Natural killer cell treated with Interleukin-12 subunit alpha and Interleukin-12 subunit beta and Interleukin-15 and Interleukin-18, amount 100 ng/mL, for 72 hours (primary cell): Measurements from ENCODE around the gene DNM3. TPM values are rescaled to one million over a fixed set of nuclear protein-coding genes. Genes with fewer than 3 reads are reported as not detected.
"Not testable (repeated sequence)": the region's sequence is repeated elsewhere in the genome, so short reads cannot be mapped to it uniquely, and the experiment has no call there.

Source experiments
- ATAC-seq, 2 donors: fragments of 150-1000 bp; cut with Tn5 transposase in 1 of 2; sonication (Bioruptor Pico), chemical (Tn5 transposase) in 1 of 2; 2 replicates each; pipeline ENCODE4 v1.10.0; 2021
- DNase-seq: peaks from one replicate; pipeline ENCODE4 v3.0.0; 2022; ENCODE audit warnings: low spot score
- H3K27ac Mint-ChIP-seq, 2 donors: 1 replicate in 1 of 2; 2 replicates in 1 of 2; pipeline ENCODE4 v1.8.0; 2022; ENCODE audit warnings: mixed read lengths in 2 of 2, mild to moderate bottlenecking in 1 of 2, moderate library complexity in 1 of 2
- H3K27me3 Mint-ChIP-seq, 2 donors: 1 replicate in 1 of 2; 2 replicates in 1 of 2; pipeline ENCODE4 v1.8.0; 2022; ENCODE audit warnings: mixed read lengths in 2 of 2
- H3K36me3 Mint-ChIP-seq: one replicate; pipeline ENCODE4 v1.8.0; 2022; ENCODE audit warnings: mixed read lengths
- H3K4me1 Mint-ChIP-seq, 2 donors: 1 replicate in 1 of 2; 2 replicates in 1 of 2; pipeline ENCODE4 v1.8.0; 2022; ENCODE audit warnings: low read depth in 2 of 2, mixed read lengths in 2 of 2, mild to moderate bottlenecking in 1 of 2
- H3K4me3 Mint-ChIP-seq: one replicate; pipeline ENCODE4 v1.8.0; 2022; ENCODE audit warnings: mixed read lengths
- H3K9me3 Mint-ChIP-seq: 2 replicates; pipeline ENCODE4 v1.8.0; 2022; ENCODE audit warnings: mixed read lengths
- total RNA-seq, 2 donors: library from RNA; stranded (reverse); gene quantifications; one replicate each; pipeline ENCODE4 v1.2.3, GENCODE V29; 2022

The DNM3 gene
- total RNA-seq, 2 donors from 2014 or later: 1.5 to 3.5 TPM

DNA sequence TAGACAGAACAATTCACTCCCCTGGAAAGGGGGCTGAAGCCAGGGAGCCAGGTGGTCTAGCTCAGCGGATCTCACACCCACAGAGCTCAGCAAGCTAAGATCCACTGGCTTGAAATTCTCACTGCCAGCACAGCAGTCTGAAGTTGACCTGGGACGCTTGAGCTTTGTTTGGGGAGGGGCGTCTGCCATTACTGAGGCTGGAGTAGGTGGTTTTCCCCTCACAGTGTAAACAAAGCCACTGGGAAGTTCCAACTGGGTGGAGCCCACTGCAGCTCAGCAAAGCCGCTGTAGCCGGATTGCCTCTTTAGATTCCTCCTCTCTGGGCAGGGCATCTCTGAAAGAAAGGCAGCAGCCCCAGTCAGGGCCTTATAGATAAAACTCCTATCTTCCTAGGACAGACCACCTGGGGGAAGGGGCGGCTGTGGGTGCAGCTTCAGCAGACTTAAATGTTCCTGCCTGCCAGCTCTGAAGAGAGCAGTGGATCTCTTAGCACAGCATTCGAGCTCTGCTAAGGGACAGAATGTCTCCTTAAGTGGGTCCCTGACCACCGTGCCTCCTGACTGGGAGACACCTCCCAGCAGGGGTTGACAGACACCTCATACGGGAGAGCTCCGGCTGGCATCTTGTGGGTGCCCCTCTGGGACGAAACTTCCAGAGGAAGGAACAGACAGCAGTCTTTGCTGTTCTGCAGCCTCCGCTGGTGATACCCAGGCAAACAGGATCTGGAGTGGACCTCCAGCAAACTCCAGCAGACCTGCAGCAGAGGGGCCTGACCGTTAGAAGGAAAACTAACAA lies 183.8 kb downstream of the DNM3 start:
- H3K4me1 Mint-ChIP-seq, H3K9me3 Mint-ChIP-seq, ATAC-seq, H3K4me3 Mint-ChIP-seq, H3K36me3 Mint-ChIP-seq, H3K27ac Mint-ChIP-seq, DNase-seq: not testable (repeated sequence)
- peaks cover 23 to 36% of the 10 kb centered on the region in 2 donors for H3K27me3 Mint-ChIP-seq

DNA sequence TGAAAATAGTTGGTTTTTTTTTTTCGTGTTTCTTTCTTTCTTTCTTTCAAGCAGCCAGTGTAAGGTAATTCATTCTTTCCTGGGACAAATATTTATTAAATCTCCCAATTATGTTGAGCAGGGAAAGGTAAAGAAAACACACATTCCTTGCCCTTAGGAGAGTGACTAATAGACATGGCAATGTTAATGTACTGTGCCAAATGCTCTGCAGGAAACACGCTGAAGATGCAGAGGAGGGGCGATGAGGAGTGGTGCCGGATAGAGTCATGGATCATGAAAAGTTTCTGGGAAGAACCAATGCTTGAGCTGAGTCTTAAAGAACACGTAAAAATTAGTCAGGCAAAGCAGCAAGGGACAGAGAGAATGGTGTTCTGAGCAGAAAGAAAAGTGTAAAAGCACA lies 199.2 kb downstream of the DNM3 start:
- no peak overlapping the region for H3K4me3 Mint-ChIP-seq
- DNase-seq (no peak), ATAC-seq (no peak)
- peaks cover 5 to 10% of the 10 kb centered on the region in 2 donors for H3K4me1 Mint-ChIP-seq
- peaks cover 5% of the 10 kb centered on the region for H3K36me3 Mint-ChIP-seq
- H3K27ac Mint-ChIP-seq: no peak overlapping the region
- H3K27me3 Mint-ChIP-seq: no peaks in the 10 kb centered on the region
- H3K9me3 Mint-ChIP-seq: peaks cover 3% of the 10 kb centered on the region

DNA sequence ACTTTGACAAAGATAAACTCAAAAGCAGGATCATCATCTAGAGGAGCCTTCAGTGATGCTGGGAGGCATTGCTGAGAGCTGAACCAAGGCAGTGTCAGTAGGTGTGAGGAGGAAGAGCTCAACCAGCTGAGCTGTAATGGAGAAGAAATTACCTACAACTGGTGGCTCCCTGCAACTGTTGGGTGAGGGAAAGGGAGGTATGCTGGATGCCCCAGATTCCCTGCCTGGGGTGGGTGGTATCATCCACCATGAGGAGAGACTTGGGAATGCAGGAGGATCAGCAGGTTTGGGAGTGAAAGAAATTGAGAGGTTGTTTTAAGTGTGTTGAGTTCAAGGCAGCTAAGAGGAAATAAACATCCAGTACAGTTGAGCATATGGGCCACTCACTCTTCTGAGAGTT lies 199.8 kb downstream of the DNM3 start:
- peaks cover 5 to 10% of the 10 kb centered on the region in 2 donors for H3K4me1 Mint-ChIP-seq
- peaks cover 5% of the 10 kb centered on the region for H3K36me3 Mint-ChIP-seq
- no peaks in the 10 kb centered on the region for H3K27me3 Mint-ChIP-seq
- H3K27ac Mint-ChIP-seq: no peak overlapping the region
- peaks cover 3% of the 10 kb centered on the region for H3K9me3 Mint-ChIP-seq
- DNase-seq (no peak), ATAC-seq (no peak)
- H3K4me3 Mint-ChIP-seq: no peak overlapping the region

DNA sequence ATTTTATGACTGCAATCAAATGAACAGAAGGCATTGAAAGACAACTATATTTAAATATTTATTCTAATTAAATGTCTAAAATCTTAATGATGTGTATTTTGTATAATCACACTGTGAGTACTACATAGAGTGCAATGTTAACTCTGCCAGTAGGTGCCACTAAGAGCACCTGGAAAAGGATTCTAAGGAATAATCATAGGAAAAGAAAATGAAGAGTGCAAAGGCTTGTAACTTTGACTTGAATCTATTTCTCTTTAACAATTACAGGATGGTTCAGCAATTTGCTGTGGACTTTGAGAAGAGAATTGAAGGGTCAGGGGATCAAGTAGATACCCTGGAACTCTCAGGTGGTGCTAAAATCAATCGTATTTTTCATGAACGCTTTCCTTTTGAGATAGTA lies 200.4 kb downstream of the DNM3 start:
- H3K9me3 Mint-ChIP-seq: peaks cover 3% of the 10 kb centered on the region

DNA sequence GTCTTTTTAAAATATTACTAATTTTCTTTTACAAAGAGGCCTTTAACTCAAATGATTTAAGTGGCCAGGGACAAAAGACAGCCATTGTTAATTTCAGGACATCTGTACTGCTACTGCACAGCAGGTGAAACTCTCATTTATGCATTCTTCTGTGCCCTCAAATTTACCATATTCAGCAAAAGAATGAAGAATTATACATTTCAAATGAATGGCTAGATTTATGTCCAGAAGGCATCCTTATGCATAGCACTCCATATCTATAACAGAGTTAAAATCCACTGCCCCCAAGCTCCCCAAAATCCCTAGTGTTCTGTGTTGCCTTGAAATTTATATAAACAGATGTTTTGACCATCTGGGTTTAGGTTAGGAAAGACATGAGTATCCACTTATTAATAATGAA lies 202.6 kb downstream of the DNM3 start:
- H3K4me3 Mint-ChIP-seq: no peak overlapping the region
- ATAC-seq (no peak), DNase-seq (no peak)
- H3K4me1 Mint-ChIP-seq: peaks cover 5 to 10% of the 10 kb centered on the region in 2 donors
- H3K36me3 Mint-ChIP-seq: peaks cover 5% of the 10 kb centered on the region
- no peak overlapping the region for H3K27ac Mint-ChIP-seq
- peaks cover 3% of the 10 kb centered on the region for H3K9me3 Mint-ChIP-seq
- H3K27me3 Mint-ChIP-seq: no peaks in the 10 kb centered on the region

More for the DNA sequence above, 200.4 kb downstream of the DNM3 start:
- Mint-ChIP-seq H3K4me3 (no peak overlapping the region), H3K4me1 (peaks cover 5 to 10% of the 10 kb centered on the region in 2 donors), H3K27ac (no peak overlapping the region), H3K36me3 (peaks cover 5% of the 10 kb centered on the region), H3K27me3 (no peaks in the 10 kb centered on the region)
- ATAC-seq (no peak), DNase-seq (no peak)

DNA sequence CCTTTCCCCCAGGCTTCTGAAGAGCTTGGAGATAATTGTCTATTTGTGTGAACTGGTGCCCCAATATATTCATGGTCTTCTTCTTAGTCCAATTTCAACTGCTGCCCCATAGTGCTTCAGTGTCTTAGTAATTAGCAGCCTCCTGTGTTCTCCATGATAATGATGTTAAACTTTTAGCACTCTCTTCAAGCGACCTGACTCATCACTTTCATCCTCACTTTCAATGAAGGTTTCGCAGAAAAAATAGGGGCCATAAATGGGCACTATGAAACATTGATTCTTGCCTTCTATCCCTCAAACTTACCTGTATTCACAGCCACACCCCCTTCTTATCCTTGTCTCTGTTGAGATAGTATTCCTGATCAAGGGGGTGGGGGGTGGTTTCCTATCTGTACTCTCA lies 210.6 kb downstream of the DNM3 start:
- Mint-ChIP-seq H3K4me3 (no peak overlapping the region), H3K4me1 (no peaks in the 10 kb centered on the region), H3K27ac (no peak overlapping the region), H3K36me3 (no peaks in the 10 kb centered on the region), H3K27me3 (no peaks in the 10 kb centered on the region), H3K9me3 (no peaks in the 10 kb centered on the region)
- DNase-seq: no peak
- ATAC-seq: no peak

DNA sequence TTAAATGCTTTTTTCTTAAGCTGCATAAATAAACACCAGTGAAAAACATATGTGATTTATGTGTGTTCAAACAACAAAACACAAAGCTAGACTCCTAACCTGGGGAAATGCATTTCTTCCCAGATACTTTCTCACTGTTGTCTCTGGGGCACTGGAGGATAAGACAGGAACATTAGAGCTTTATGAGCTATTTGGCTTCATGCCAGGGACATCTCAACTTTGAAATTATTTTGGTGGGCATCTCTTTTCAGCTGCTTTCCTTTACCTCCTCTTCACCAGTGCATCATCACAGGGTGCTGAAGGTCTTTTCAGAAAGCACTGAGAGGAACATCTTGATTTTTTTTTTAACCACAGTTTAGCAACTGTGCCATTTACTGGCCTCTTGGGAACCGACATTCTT lies 212.9 kb downstream of the DNM3 start:
- H3K27me3 Mint-ChIP-seq: no peaks in the 10 kb centered on the region
- H3K4me1 Mint-ChIP-seq: no peaks in the 10 kb centered on the region
- no peaks in the 10 kb centered on the region for H3K9me3 Mint-ChIP-seq
- no peak overlapping the region for H3K4me3 Mint-ChIP-seq
- DNase-seq: no peak
- no peaks in the 10 kb centered on the region for H3K36me3 Mint-ChIP-seq
- ATAC-seq: no peak
- H3K27ac Mint-ChIP-seq: no peak overlapping the region

DNA sequence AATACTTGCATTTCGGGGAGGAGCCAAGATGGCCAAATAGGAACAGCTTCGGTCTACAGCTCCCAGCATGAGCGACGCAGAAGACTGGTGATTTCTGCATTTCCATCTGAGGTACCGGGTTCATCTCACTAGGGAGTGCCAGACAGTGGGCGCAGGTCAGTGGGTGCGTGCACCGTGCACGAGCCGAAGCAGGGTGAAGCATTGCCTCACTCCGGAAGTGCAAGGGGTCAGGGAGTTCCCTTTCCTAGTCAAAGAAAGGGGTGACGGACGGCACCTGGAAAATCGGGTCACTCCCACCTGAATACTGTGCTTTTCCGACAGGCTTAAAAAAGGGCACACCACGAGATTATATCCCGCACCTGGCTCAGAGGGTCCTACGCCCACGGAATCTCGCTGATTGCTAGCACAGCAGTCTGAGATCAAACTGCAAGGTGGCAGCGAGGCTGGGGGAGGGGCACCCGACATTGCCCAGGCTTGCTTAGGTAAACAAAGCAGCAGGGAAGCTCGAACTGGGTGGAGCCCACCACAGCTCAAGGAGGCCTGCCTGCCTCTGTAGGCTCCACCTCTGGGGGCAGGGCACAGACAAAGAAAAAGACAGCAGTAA lies 214.6 kb downstream of the DNM3 start:
- not testable (repeated sequence) for H3K36me3 Mint-ChIP-seq, H3K4me3 Mint-ChIP-seq, H3K27me3 Mint-ChIP-seq, H3K27ac Mint-ChIP-seq, H3K9me3 Mint-ChIP-seq, ATAC-seq, DNase-seq, H3K4me1 Mint-ChIP-seq

DNA sequence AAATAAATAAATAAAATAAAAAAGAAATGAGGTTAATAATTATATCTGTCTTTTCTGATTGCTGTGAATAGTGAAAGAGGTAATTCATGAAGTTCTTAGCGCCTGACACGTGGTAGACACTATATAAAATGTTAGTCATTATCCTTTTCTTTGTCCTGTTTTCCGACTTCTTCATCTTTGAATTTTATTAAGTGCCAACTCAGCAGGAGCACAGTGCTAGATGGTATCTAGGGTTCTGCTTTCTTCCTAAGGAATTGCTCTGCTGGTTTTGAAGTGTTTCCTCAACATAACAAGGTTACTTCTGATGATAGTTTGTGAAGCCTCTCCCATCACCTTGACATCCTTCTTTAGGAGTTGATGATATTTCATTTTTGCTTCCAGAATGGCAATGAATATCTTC lies 227.0 kb downstream of the DNM3 start:
- Mint-ChIP-seq H3K9me3 (no peaks in the 10 kb centered on the region), H3K4me1 (no peaks in the 10 kb centered on the region), H3K4me3 (no peak overlapping the region), H3K27ac (no peak overlapping the region), H3K27me3 (no peaks in the 10 kb centered on the region), H3K36me3 (no peaks in the 10 kb centered on the region)
- DNase-seq (no peak), ATAC-seq (no peak)

DNA sequence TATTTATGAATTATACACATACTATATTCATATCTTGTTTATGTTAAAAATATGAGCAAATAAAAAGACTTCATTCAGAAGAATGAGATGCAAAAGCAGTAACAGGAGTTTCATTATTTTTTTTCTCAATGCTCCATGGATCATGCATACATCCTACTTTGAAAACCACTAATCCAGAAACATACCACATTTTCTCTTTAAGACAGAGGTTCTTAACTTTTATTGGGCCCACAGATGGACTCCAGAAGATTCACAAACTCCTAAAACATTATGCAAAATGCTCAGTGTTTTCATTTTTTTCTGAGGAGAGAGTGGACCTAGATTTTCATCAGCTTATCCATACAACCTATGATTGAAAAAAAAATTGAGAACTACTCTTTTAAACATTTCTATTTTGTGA lies 227.8 kb downstream of the DNM3 start:
- no peaks in the 10 kb centered on the region for H3K27me3 Mint-ChIP-seq
- ATAC-seq (no peak), DNase-seq (no peak)
- no peaks in the 10 kb centered on the region for H3K4me1 Mint-ChIP-seq
- no peak overlapping the region for H3K27ac Mint-ChIP-seq
- H3K36me3 Mint-ChIP-seq: no peaks in the 10 kb centered on the region
- no peaks in the 10 kb centered on the region for H3K9me3 Mint-ChIP-seq
- no peak overlapping the region for H3K4me3 Mint-ChIP-seq

DNA sequence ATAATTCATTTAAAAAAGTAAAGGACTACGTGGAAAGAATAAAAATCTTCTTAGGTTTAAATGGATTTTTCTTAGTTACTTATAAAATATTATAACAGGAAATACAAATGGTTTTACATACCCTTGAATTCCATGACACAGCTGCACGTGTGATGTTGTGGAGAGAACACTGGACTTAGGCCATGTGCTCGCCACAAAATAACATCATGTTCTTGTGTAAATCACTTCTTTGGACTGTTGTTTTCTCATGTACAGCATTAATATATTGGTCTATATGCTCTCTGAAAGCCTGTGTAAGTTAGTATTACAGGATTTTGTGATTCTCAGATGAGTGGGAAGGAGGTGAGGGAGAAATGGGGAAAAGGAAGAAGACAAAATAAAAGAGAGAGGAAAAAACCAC lies 228.2 kb downstream of the DNM3 start:
- Mint-ChIP-seq H3K4me3 (no peak overlapping the region), H3K36me3 (no peaks in the 10 kb centered on the region), H3K9me3 (no peaks in the 10 kb centered on the region), H3K4me1 (no peaks in the 10 kb centered on the region), H3K27ac (no peak overlapping the region), H3K27me3 (no peaks in the 10 kb centered on the region)
- ATAC-seq (no peak), DNase-seq (no peak)

DNA sequence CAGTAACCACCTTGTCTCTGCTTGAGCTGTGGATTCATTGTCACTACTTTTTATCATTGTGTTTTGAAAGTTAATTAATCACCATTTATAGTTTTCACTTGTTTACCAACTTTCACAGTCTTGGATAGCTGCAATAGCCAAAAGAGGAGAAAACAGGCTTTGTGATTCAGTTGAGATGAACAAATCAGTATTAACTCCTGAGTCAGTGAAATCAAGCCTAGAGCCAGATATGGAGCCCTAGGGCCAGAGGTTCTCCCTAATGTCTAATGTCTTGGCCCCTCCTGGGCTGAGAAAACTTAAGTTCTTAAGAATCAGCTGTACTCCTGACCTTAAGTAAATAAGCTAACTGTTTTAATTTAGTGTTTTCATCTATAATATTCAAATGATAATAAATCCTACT lies 228.8 kb downstream of the DNM3 start:
- no peak for ATAC-seq
- Mint-ChIP-seq H3K9me3 (no peaks in the 10 kb centered on the region), H3K27ac (no peak overlapping the region), H3K36me3 (no peaks in the 10 kb centered on the region), H3K27me3 (no peaks in the 10 kb centered on the region), H3K4me3 (no peak overlapping the region), H3K4me1 (no peaks in the 10 kb centered on the region)
- DNase-seq: no peak

DNA sequence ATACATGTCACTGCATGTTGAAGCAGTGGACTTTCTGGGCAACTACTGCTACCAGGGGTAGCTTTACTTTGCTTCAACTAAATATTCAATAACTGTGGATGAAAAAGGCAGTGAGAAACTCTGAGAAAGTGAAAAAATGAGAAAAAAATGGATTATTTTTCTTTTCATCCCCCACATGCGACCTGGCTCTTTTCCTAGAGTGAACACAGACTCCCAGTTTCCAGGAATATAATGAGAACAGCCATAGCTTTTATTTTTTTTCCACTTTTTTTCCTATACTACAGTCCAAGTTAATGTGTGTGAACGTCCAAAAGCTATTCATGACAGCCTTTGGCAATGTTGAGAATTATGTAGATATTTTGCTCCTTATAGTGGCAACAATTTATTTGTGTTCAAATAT lies 230.4 kb downstream of the DNM3 start:
- Mint-ChIP-seq H3K27ac (no peak overlapping the region), H3K27me3 (no peaks in the 10 kb centered on the region), H3K9me3 (no peaks in the 10 kb centered on the region), H3K4me1 (no peaks in the 10 kb centered on the region), H3K36me3 (no peaks in the 10 kb centered on the region), H3K4me3 (no peak overlapping the region)
- DNase-seq (no peak), ATAC-seq (no peak)

DNA sequence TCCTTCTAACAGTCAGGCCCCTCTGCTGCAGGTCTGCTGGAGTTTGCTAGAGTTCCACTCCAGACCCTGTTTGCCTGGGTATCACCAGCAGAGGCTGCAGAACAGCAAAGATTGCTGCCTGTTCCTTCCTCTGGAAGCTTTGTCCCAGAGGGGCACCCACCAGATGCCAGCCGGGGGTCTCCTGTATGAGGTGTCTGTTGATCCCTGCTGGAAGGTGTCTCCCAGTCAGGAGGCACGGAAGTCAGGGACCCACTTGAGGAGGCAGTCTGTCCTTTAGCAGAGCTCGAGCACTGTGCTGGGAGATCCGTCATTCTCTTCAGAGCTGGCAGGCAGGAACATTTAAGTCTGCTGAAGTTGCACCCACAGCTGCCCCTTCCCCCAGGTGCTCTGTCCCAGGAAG lies 238.6 kb downstream of the DNM3 start:
- not testable (repeated sequence) for ATAC-seq, DNase-seq, H3K4me1 Mint-ChIP-seq

More for the DNA sequence above, 238.6 kb downstream of the DNM3 start:
- not testable (repeated sequence) for H3K9me3 Mint-ChIP-seq, H3K36me3 Mint-ChIP-seq, H3K27ac Mint-ChIP-seq, H3K4me3 Mint-ChIP-seq
- H3K27me3 Mint-ChIP-seq: peaks cover 8 to 19% of the 10 kb centered on the region in 2 donors
